Measurements from ENCODE around the gene STX8.

DNA sequence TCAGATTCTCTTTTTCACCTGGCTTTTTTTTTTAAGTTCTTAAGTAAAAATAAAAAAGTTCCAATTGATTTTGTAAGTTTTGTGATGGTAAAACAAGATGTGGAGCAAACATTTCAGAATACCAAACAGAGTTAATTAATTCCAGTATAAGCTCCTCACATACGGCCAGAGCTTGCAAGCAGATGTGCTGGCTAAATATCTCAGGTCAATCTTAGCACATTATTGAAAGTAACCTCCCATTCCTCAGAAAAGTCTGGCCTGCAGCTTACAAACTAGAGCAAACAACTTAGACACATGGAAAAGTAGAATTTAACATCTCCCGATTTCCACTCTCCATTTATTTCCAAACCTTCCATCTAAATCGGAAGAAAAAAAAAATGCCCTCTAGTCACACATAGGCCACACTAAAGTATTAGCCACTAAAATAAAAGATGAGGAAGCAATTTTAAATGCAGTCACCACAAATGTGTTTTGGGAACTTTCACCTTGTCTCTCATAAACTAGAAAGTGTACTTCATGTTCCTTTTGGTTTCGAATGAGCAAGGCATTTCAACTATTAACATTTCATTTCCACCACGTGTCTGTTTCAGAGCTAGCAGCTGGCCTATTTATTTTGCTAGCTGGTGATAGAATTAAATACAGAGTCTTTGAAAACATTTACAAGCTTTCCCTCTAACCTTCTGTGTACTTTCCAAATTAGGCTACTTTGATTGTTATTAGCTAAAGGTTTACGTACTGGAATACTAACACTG is 143.3 kb downstream of the STX8 start:
- no peak for TF ChIP-seq ZFX (CRISPR knock-in tag; IDR thresholded peaks at IDR 0.05)
- no peak for TF ChIP-seq POLR2A (conservative IDR thresholded peaks at IDR 0.05)
- TF ChIP-seq, protein P1, sequence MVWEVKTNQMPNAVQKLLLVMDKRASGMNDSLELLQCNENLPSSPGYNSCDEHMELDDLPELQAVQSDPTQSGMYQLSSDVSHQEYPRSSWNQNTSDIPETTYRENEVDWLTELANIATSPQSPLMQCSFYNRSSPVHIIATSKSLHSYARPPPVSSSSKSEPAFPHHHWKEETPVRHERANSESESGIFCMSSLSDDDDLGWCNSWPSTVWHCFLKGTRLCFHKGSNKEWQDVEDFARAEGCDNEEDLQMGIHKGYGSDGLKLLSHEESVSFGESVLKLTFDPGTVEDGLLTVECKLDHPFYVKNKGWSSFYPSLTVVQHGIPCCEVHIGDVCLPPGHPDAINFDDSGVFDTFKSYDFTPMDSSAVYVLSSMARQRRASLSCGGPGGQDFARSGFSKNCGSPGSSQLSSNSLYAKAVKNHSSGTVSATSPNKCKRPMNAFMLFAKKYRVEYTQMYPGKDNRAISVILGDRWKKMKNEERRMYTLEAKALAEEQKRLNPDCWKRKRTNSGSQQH (CRISPR knock-in tag; IDR thresholded peaks at IDR 0.05): no peak
- TF ChIP-seq, protein P2, sequence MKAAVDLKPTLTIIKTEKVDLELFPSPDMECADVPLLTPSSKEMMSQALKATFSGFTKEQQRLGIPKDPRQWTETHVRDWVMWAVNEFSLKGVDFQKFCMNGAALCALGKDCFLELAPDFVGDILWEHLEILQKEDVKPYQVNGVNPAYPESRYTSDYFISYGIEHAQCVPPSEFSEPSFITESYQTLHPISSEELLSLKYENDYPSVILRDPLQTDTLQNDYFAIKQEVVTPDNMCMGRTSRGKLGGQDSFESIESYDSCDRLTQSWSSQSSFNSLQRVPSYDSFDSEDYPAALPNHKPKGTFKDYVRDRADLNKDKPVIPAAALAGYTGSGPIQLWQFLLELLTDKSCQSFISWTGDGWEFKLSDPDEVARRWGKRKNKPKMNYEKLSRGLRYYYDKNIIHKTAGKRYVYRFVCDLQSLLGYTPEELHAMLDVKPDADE (conservative IDR thresholded peaks at IDR 0.05; ENCODE audit: control insufficient read depth, low read depth, low read length): no peak
- no peak for TF ChIP-seq MYNN (IDR thresholded peaks at IDR 0.05)
- no peak for TF ChIP-seq MYNN (CRISPR knock-in tag; IDR thresholded peaks at IDR 0.05)
- no peak for TF ChIP-seq EP300 (IDR thresholded peaks at IDR 0.05; ENCODE audit: low read length)
- no peak for TF ChIP-seq ETV5 (CRISPR knock-in tag; IDR thresholded peaks at IDR 0.05; ENCODE audit: low read depth)
- TF ChIP-seq KLF13 (tag; IDR thresholded peaks at IDR 0.05; ENCODE audit: borderline replicate concordance, low read depth): no peak
- no peak for TF ChIP-seq MECOM (CRISPR knock-in tag; IDR thresholded peaks at IDR 0.05)
